HG02642 (cell line): ENCODE results near the gene ITGBL1.

Source experiments
- ATAC-seq: cut with Tn5 transposase; IDR thresholded peaks from one replicate; pipeline ENCODE4 v1.9.1; 2021; ENCODE audit warnings: mild to moderate bottlenecking; ENCODE audit not compliant: unreplicated experiment, poor library complexity

ITGBL1 gene

GRCh38 chr13:101726681-101727080, 274.2 kb downstream of the ITGBL1 start:
- ATAC-seq = no peak

DNA sequence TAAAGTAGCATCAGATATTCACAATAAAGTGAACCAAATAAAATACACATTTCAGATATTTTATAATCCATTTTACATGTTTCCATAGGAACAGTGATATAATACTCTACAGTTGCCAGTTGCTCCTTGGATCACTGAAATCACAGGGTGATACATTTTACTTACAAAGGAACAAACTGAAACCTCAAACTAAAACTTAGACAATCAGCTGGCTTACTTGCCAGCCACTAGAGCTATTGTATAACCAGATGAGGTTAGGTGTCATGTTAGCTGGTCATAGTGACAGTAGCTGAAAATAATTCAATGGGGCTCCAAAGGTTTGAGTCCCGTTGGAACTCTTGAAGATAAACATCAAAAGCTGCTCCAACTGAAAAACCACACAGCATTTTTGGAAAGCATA, 274.6 kb downstream of the ITGBL1 start:
- no peak for ATAC-seq

DNA sequence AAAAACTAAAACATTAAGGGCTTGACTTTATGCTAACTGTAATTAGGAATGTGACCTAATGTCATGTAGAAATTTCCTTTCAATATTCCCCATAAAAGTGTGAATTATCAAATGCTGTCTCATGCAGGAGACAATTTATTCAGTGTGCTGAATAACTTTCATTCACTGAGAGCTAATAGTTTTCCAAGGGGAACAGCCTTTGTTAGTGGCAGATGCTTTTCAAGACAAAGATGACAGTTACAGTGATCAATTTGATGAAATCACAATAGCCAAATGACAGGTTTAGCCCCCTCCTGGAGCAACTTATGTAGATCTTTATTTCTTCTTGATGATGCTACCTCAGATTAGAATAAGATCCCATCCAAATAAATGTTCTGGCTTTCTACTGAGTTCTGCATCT, 275.5 kb downstream of the ITGBL1 start:
- ATAC-seq = no peak

DNA sequence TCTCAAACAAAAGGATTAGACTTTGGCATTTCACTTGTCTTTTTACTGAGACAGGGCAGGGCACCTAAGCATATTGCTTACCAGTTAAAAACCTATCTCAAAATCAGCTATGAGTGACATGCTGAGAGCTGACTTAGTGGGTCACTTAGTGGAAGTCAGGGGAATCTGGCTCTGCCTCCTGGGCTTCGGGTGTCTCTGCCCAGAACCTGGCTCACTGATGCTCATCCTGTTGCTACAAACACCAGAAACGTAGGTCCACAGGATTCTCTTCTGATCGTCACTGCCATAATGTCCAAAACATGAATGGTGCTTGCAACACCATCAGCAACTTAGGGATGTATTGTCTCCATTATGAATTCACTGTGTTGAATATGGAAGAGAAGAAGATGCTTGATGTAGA, 276.1 kb downstream of the ITGBL1 start:
- ATAC-seq = no peak

- ATAC-seq = no peak
These were observed 278.0 kb downstream of the ITGBL1 start for GRCh38 chr13:101730420-101731000.

DNA sequence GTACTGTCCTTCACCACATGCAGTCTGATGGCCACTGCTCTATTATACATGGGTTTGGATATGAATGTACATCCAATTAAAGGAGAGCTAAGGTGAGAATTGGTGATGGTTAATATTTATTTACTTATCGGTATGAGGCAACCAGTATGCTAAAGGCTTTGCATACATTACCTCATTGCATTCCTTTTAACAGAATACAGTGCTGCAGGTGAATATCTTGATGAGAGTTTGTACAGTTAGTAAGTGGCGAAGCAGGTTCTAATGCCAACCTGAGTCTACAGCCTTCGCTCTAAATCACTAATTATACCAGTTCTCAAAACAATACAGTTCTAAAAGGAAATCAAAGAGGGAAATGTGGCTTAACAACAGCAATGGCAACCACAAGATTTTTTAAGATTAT, 284.1 kb downstream of the ITGBL1 start:
- ATAC-seq = no peak

DNA sequence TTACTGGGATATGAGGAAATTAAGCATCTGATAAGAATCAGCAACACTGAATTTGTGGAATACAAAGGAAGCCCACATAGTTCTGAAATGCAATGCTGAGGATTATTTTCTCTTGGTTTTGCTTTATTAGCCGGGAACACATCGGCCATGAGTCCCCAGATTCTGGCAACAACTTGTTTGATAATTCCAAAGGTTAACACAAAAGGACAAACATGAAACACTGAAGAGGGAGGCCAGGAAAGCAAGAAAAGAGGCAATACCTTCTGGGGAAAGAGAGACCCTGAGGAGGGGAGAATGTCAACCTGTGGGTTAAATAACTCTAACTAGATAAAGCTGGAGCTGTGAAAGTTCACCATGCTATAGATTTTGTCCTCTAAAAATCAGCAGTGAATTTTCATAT, 285.9 kb downstream of the ITGBL1 start:
- ATAC-seq = no peak

DNA sequence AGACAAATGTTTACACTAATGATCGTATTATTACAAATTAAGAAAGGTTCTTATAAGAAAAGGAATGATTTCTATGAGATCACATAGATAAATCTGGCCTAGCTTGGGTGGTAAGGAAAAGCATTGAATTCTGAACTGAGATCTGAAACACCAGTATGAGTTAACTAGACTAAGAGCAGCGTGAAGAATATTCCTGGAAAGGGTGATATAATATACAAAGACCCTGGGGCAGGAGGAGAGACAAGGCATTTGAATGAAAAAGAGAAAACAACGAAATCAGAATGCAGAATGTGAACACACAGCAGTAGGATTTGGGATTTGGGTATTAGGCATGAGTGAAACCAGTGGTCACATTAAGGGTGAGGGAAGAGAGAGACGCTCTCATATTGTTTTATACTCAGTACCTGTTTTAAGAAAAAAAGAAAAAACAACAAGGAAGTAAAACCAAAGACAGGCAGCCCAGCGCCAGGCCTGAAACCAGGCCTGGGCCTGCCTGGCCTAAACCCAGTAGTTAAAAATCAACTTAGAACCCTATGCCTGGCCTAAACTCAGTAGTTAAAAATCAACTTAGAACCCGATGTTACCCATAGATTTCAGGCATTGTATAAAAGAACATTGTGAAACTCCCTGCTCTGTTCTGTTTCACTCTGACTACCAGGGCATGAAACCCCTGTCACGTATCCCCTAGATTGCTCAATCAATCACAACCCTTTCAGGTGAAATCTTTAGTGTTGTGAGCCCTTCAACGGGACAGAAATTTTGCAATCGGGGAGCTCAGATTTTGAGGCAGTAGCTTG, 287.1 kb downstream of the ITGBL1 start:
- peak; percentile 94 for ATAC-seq

DNA sequence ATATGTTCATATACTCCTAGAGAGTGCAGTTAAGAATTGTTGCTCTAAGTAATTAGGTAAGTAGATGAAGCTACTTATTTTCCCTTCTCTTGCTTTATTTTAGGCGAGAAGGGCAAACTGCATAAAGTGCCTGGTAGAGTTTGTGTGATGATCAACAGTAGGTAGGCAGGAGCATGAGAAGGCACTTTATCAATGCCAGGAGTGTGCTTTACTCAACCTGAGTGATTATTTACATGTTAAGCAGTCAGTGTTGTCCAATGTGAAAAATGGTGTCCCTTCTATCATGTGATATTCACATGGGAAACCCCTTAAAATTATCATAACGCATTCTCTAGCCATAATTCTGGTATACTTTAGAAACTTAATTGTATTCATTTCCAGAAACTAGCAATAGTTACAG, 294.0 kb downstream of the ITGBL1 start:
- ATAC-seq = no peak

DNA sequence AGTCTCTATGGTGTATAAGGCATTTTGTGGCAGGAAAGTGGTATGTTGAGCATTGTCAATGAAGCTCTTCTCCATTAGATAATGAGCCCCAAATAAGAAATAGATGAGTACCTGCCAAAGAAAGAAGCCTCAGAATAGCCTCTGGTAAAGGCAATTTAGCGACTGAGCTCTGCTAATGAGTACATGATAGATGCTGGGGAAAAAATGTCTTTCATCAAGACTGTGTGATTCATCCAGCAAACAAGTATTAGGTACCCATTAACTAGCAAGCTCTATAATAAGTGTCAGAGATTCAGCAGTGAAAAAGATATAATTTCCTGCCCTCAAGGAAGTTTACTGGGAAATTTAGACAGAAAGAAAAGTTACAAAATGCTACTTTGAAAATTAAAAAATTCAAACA, 294.6 kb downstream of the ITGBL1 start:
- no peak for ATAC-seq

DNA sequence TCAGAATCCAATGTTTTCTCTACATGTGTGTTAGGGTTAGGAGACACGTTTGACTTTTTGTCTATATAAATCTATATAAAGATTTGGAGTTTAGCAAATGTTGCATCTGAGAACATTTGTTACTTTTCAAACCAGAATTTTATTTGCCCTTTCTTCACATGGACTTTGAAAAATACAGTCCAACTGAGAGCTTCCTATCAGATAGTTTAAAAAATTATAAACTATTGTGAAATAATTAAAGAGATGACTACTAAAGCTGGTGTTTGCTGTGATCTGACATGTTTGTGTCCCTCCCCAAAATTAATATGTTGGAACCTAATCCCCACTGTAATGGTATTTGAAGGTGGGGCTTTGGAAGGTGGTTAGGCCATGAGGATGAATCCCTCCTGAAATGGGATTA, 297.1 kb downstream of the ITGBL1 start:
- no peak for ATAC-seq

DNA sequence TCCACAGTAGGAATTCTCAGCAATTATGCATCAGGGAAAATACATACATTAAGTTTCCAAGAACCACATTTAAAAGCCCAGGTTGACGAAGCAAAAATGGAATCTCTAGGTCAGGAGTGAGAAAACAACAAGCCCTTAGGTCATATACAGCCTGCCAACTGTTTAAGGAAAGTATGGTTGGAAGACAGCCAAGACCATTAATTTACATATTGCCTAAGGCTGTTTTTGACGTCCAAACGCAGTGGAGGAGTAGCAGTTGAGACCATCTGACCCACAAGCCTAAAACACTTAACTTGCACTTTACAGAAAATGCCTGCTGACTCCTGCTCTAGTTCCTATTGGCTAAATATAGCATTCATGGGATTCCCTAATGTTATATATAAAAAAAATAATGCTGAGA, 299.0 kb downstream of the ITGBL1 start:
- peak; percentile 69 for ATAC-seq

- no peak for ATAC-seq
These were observed 300.0 kb downstream of the ITGBL1 start for GRCh38 chr13:101752432-101752831.

DNA sequence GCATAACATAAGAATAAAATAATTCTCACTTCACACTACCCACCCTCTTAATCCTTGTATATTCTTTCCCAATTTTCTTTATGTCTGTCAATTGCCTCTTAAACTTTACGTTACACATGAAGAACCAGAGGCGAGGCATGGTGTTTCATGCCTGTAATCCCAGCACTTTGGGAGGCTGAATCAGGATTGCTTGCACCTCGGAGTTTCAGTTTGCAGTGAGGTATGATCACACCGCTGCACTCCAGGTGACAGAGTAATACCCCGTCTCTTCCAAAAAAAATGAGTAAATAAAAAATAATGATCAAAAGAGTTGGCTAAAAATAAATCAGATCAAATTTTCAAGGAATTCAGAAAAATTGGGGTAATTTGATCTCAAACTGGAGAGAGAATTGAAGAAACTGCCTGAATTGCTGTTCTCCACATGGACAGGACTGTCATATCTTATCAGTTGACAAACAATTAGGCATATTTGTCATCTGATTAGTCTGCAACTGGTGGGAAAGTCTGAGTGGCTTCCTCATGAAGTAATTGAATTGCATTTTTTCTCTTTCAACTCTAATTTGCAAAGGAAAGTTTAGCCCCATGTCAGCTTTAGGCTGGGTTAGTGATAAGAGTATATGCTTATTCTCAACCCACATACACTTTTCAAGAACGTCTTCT, 302.9 kb downstream of the ITGBL1 start:
- ATAC-seq = no peak

GRCh38 chr13:101757446-101758039, 305.1 kb downstream of the ITGBL1 start:
- ATAC-seq = peak; percentile 75

DNA sequence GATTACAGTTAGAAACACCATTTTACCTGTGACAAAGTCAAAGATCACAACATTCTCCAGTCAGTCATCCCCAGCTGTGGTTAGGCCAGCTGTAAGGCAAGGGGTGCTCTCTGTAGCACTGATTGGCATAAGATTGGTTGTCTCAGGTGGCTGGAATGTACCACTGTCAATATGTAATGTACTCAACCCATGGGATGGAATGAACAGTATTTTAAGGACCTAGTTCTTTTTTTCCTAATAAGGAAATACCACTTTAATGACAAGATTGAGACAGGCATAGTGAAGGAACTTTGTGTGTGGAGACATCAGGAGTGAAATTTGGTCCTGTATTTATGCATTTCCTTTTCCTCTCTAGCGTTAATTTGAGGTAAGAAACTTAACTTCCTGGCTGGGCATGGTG, 310.7 kb downstream of the ITGBL1 start:
- no peak for ATAC-seq
